Erythroblast (primary cell): ENCODE data around the gene LAYN.

Experiments
- GATA1 ChIP-seq: IDR thresholded peaks from 2 replicates; pipeline ENCODE4 v1.6.1; 2011; ENCODE audit warnings: low read depth, mild to moderate bottlenecking, control low read depth, low read length, moderate library complexity
- POLR2A ChIP-seq: IDR thresholded peaks from 2 replicates; pipeline ENCODE4 v1.6.1; 2011; ENCODE audit warnings: mild to moderate bottlenecking, low read length

- TF ChIP-seq POLR2A, result no peak
- no peak for TF ChIP-seq GATA1
These were observed 20.8 kb downstream of the LAYN start for GRCh38 chr11:111561306-111561705.
